GM23338 (cell line): ENCODE data around the gene BCL10. TPM values are rescaled to one million over a fixed set of nuclear protein-coding genes. Genes with fewer than 3 reads are reported as not detected.

ENCODE experiments used
- ATAC-seq: fragments of 200-7000 bp; cut with Tn5 transposase; 3 replicates; pipeline ENCODE4 v1.9.1; 2020
- DNase-seq: peaks from one replicate; pipeline ENCODE4 v3.0.0-alpha.2; 2015; ENCODE audit warnings: low spot score
- H2AFZ ChIP-seq: fragments of 200-600 bp; sonication (generic); 2 replicates; pipeline ENCODE4 v1.8.0; 2016; ENCODE audit warnings: antibody characterized with exemption, mild to moderate bottlenecking, moderate library complexity
- H3F3A ChIP-seq: fragments of 200-600 bp; sonication (generic); replicated peaks from 2 replicates; pipeline ENCODE4 v1.8.0; 2017; ENCODE audit warnings: antibody characterized with exemption, mixed run types, low read depth
- H3K27ac ChIP-seq: fragments of 200-600 bp; sonication (generic); 2 replicates; pipeline ENCODE4 v1.6.1; 2016; ENCODE audit warnings: low read depth
- H3K27me3 ChIP-seq: fragments of 200-600 bp; sonication (generic); 2 replicates; pipeline ENCODE4 v1.8.0; 2016; ENCODE audit warnings: mild to moderate bottlenecking, mixed run types, moderate library complexity; ENCODE audit not compliant: insufficient read depth
- H3K36me3 ChIP-seq: fragments of 200-600 bp; sonication (generic); 2 replicates; pipeline ENCODE4 v1.8.0; 2016; ENCODE audit warnings: mild to moderate bottlenecking; ENCODE audit not compliant: insufficient read depth
- H3K4me1 ChIP-seq: fragments of 200-600 bp; sonication (generic); 2 replicates; pipeline ENCODE4 v1.8.0; 2016; ENCODE audit warnings: mild to moderate bottlenecking, moderate library complexity; ENCODE audit not compliant: insufficient read depth
- H3K4me2 ChIP-seq: fragments of 200-600 bp; sonication (generic); 2 replicates; pipeline ENCODE4 v1.7.1; 2017; ENCODE audit warnings: mixed run types
- H3K4me3 ChIP-seq: fragments of 200-600 bp; sonication (generic); 2 replicates; pipeline ENCODE4 v1.6.1; 2016; ENCODE audit warnings: mixed run types
- H3K79me2 ChIP-seq: fragments of 200-600 bp; sonication (generic); replicated peaks from 2 replicates; pipeline ENCODE4 v1.8.0; 2017; ENCODE audit warnings: mild to moderate bottlenecking; ENCODE audit not compliant: insufficient read depth
- H3K9me2 ChIP-seq: fragments of 200-600 bp; sonication (generic); 2 replicates; pipeline ENCODE4 v1.8.0; 2017; ENCODE audit not compliant: insufficient read depth
- H4K20me1 ChIP-seq: fragments of 200-600 bp; sonication (generic); replicated peaks from 2 replicates; pipeline ENCODE4 v1.8.0; 2017; ENCODE audit warnings: mild to moderate bottlenecking; ENCODE audit not compliant: insufficient read depth
- H3K27ac Mint-ChIP-seq: 2 replicates; pipeline ENCODE4 v1.8.0; 2020; ENCODE audit warnings: inconsistent platforms, mild to moderate bottlenecking, moderate library complexity, mixed read lengths
- H3K27me3 Mint-ChIP-seq: 3 replicates; pipeline ENCODE4 v1.8.0; 2022; ENCODE audit warnings: low read depth, mild to moderate bottlenecking, moderate library complexity, mixed read lengths, inconsistent platforms; ENCODE audit not compliant: insufficient read depth, poor library complexity
- H3K36me3 Mint-ChIP-seq: 3 replicates; pipeline ENCODE4 v1.8.0; 2021; ENCODE audit warnings: low read depth, mild to moderate bottlenecking, inconsistent platforms, moderate library complexity, mixed read lengths
- H3K4me1 Mint-ChIP-seq: 3 replicates; pipeline ENCODE4 v1.8.0; 2020; ENCODE audit warnings: mild to moderate bottlenecking, inconsistent platforms, mixed read lengths
- H3K4me3 Mint-ChIP-seq: 3 replicates; pipeline ENCODE4 v1.8.0; 2021; ENCODE audit warnings: moderate library complexity, mild to moderate bottlenecking, inconsistent platforms, mixed read lengths
- H3K9me3 Mint-ChIP-seq: 3 replicates; pipeline ENCODE4 v1.8.0; 2020; ENCODE audit warnings: moderate library complexity, mild to moderate bottlenecking, inconsistent platforms, mixed read lengths
- CREB1 ChIP-seq: fragments of 250-450 bp; sonication (Bioruptor Pico); IDR thresholded peaks from 2 replicates; pipeline ENCODE4 v1.5.0; 2020; ENCODE audit warnings: low read depth, mild to moderate bottlenecking, moderate library complexity
- CTCF ChIP-seq, 2 experiments: fragments of 200-600 bp in 1 of 2; sonication (generic) in 1 of 2; conservative IDR thresholded peaks; 2 replicates each; pipeline versions ENCODE4 v1.5.1 to v1.6.1; 2016 to 2017; ENCODE audit warnings: antibody characterized with exemption in 2 of 2, low read depth in 2 of 2, mild to moderate bottlenecking in 2 of 2, moderate library complexity in 1 of 2
- EZH2 ChIP-seq: fragments of 200-600 bp; sonication (generic); IDR thresholded peaks from one replicate; pipeline ENCODE4 v1.8.0; 2017; ENCODE audit warnings: antibody characterized with exemption, mild to moderate bottlenecking, low read depth; ENCODE audit not compliant: unreplicated experiment
- EZH2phosphoT487 ChIP-seq: fragments of 200-600 bp; sonication (generic); IDR thresholded peaks from one replicate; pipeline ENCODE4 v1.8.1; 2018; ENCODE audit warnings: antibody characterized with exemption; ENCODE audit not compliant: unreplicated experiment
- JUNB ChIP-seq: IDR thresholded peaks from one replicate; pipeline ENCODE4 v1.6.1; 2016; ENCODE audit warnings: antibody characterized with exemption; ENCODE audit not compliant: unreplicated experiment
- NANOG ChIP-seq: IDR thresholded peaks from 2 replicates; pipeline ENCODE4 v1.6.1; 2016; ENCODE audit warnings: antibody characterized with exemption, borderline replicate concordance
- POLR2AphosphoS5 ChIP-seq: IDR thresholded peaks from 2 replicates; pipeline ENCODE4 v1.6.1; 2016; ENCODE audit warnings: antibody characterized with exemption, low read depth
- STAT1 ChIP-seq: IDR thresholded peaks from one replicate; pipeline ENCODE4 v1.6.1; 2016; ENCODE audit warnings: antibody characterized with exemption; ENCODE audit not compliant: unreplicated experiment
- ZNF114 ChIP-seq: fragments of 250-450 bp; sonication (Bioruptor Pico); IDR thresholded peaks from 2 replicates; pipeline ENCODE4 v1.5.0; 2020; ENCODE audit warnings: mild to moderate bottlenecking, moderate library complexity
- ZNF331 ChIP-seq: fragments of 250-450 bp; sonication (Bioruptor Pico); IDR thresholded peaks from 2 replicates; pipeline ENCODE4 v1.5.0; 2020; ENCODE audit warnings: low read depth, mild to moderate bottlenecking, moderate library complexity
- ZNF462 ChIP-seq: fragments of 250-450 bp; sonication (Bioruptor Pico); IDR thresholded peaks from 2 replicates; pipeline ENCODE4 v1.5.0; 2020; ENCODE audit warnings: mild to moderate bottlenecking, moderate library complexity
- polyA plus RNA-seq: library from polyadenylated mRNA; unstranded; fragments of >200 nt; fragmentation: Nextera tagmentation; extraction: Ambion mirVana; gene quantifications from 2 replicates; pipeline ENCODE4 v1.2.1, GENCODE V29; 2016
- total RNA-seq: library from RNA; depleted of rRNA; stranded (reverse); fragments of >200 nt; shearing (Covaris generic); gene quantifications from 2 replicates; pipeline ENCODE4 v1.2.3, GENCODE V29; 2014
- TF ChIP-seq, protein P1 (sequence below): IDR thresholded peaks from 2 replicates; pipeline ENCODE4 v1.6.1; 2016; ENCODE audit warnings: antibody characterized with exemption
- TF ChIP-seq, protein P2 (sequence below): IDR thresholded peaks from one replicate; pipeline ENCODE4 v1.6.1; 2018; ENCODE audit warnings: antibody characterized with exemption; ENCODE audit not compliant: unreplicated experiment

Gene BCL10
- total and polyA plus RNA-seq, 2 experiments from 2014 or later = 23.1 to 33.7 TPM

GRCh38 chr1:85229574-85230097 lies 46.8 kb downstream of the BCL10 start:
- no peaks in the 10 kb centered on the region for H3K9me2 ChIP-seq
- no peaks in the 10 kb centered on the region for H4K20me1 ChIP-seq
- H3K4me2 ChIP-seq = no peak overlapping the region
- no peaks in the 10 kb centered on the region for H3K79me2 ChIP-seq
- H3K4me1 Mint-ChIP-seq = peaks cover 21% of the 10 kb centered on the region
- TF ChIP-seq POLR2AphosphoS5 (no peak), JUNB (no peak), ZNF331 (CRISPR knock-in tag) (no peak), ZNF114 (CRISPR knock-in tag) (no peak), EZH2phosphoT487 (no peak), EZH2 (no peak), CTCF (conservative IDR thresholded peaks at IDR 0.05; ENCODE audit: low read depth in 2 of 2) (no peak), STAT1 (no peak), CREB1 (CRISPR knock-in tag) (no peak), NANOG (no peak), ZNF462 (CRISPR knock-in tag) (no peak)
- TF ChIP-seq, protein P1, sequence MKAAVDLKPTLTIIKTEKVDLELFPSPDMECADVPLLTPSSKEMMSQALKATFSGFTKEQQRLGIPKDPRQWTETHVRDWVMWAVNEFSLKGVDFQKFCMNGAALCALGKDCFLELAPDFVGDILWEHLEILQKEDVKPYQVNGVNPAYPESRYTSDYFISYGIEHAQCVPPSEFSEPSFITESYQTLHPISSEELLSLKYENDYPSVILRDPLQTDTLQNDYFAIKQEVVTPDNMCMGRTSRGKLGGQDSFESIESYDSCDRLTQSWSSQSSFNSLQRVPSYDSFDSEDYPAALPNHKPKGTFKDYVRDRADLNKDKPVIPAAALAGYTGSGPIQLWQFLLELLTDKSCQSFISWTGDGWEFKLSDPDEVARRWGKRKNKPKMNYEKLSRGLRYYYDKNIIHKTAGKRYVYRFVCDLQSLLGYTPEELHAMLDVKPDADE = no peak
- TF ChIP-seq, protein P2, sequence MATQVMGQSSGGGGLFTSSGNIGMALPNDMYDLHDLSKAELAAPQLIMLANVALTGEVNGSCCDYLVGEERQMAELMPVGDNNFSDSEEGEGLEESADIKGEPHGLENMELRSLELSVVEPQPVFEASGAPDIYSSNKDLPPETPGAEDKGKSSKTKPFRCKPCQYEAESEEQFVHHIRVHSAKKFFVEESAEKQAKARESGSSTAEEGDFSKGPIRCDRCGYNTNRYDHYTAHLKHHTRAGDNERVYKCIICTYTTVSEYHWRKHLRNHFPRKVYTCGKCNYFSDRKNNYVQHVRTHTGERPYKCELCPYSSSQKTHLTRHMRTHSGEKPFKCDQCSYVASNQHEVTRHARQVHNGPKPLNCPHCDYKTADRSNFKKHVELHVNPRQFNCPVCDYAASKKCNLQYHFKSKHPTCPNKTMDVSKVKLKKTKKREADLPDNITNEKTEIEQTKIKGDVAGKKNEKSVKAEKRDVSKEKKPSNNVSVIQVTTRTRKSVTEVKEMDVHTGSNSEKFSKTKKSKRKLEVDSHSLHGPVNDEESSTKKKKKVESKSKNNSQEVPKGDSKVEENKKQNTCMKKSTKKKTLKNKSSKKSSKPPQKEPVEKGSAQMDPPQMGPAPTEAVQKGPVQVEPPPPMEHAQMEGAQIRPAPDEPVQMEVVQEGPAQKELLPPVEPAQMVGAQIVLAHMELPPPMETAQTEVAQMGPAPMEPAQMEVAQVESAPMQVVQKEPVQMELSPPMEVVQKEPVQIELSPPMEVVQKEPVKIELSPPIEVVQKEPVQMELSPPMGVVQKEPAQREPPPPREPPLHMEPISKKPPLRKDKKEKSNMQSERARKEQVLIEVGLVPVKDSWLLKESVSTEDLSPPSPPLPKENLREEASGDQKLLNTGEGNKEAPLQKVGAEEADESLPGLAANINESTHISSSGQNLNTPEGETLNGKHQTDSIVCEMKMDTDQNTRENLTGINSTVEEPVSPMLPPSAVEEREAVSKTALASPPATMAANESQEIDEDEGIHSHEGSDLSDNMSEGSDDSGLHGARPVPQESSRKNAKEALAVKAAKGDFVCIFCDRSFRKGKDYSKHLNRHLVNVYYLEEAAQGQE = no peak
- H3K36me3 ChIP-seq = no peaks in the 10 kb centered on the region
- H2AFZ ChIP-seq = no peak overlapping the region
- no peak for ATAC-seq
- no peaks in the 10 kb centered on the region for H3F3A ChIP-seq
- peaks cover 18% of the 10 kb centered on the region for H3K4me1 ChIP-seq
- H3K27ac Mint-ChIP-seq = no peak overlapping the region
- H3K9me3 Mint-ChIP-seq = no peaks in the 10 kb centered on the region
- H3K27me3 ChIP-seq = no peaks in the 10 kb centered on the region
- H3K27me3 Mint-ChIP-seq = peaks cover 4% of the 10 kb centered on the region
- H3K4me3 ChIP-seq = no peak overlapping the region
- H3K27ac ChIP-seq = no peak overlapping the region
- no peak overlapping the region for H3K4me3 Mint-ChIP-seq
- DNase-seq = no peak
- H3K36me3 Mint-ChIP-seq = no peaks in the 10 kb centered on the region
